WTC11 (cell line): ENCODE measurements around the gene CAMSAP1.

ENCODE experiments used
- ATF1 ChIP-seq: sonication (generic); formaldehyde crosslinking; IDR thresholded peaks from 2 replicates; pipeline ENCODE4 v1.8.1; 2023; ENCODE audit warnings: mild to moderate bottlenecking, moderate library complexity, missing genetic modification reagents
- CTCF ChIP-seq: fragments of 200-600 bp; IDR thresholded peaks from 2 replicates; pipeline ENCODE4 v1.8.0; 2022; ENCODE audit warnings: antibody characterized with exemption
- E2F5 ChIP-seq: sonication (generic); formaldehyde crosslinking; IDR thresholded peaks from 2 replicates; pipeline ENCODE4 v1.8.1; 2022; ENCODE audit warnings: mild to moderate bottlenecking, moderate library complexity, missing genetic modification reagents
- RORB ChIP-seq: fragments of 250-450 bp; sonication (Bioruptor Pico); IDR thresholded peaks from 2 replicates; pipeline ENCODE4 v1.9.0; 2021; ENCODE audit warnings: mild to moderate bottlenecking

- TF ChIP-seq E2F5 (CRISPR knock-in tag) = no peak
- TF ChIP-seq ATF1 (CRISPR knock-in tag) = no peak
- no peak for TF ChIP-seq CTCF
- TF ChIP-seq RORB = no peak
Observed at GRCh38 chr9:135782946-135783345, 124.4 kb downstream of the CAMSAP1 start.
